GM18907 (cell line): ENCODE measurements around the gene CENPF.
A peak's percentile ranks its signal among the peaks of the same experiment; 100 is the strongest.
"Not testable (repeated sequence)": the region's sequence is repeated elsewhere in the genome, so short reads cannot be mapped to it uniquely, and the experiment has no call there.

ENCODE experiments used
- ATAC-seq: cut with Tn5 transposase; IDR thresholded peaks from one replicate; pipeline ENCODE4 v1.9.1; 2021; ENCODE audit warnings: mild to moderate bottlenecking, moderate library complexity; ENCODE audit not compliant: unreplicated experiment

CENPF gene

DNA sequence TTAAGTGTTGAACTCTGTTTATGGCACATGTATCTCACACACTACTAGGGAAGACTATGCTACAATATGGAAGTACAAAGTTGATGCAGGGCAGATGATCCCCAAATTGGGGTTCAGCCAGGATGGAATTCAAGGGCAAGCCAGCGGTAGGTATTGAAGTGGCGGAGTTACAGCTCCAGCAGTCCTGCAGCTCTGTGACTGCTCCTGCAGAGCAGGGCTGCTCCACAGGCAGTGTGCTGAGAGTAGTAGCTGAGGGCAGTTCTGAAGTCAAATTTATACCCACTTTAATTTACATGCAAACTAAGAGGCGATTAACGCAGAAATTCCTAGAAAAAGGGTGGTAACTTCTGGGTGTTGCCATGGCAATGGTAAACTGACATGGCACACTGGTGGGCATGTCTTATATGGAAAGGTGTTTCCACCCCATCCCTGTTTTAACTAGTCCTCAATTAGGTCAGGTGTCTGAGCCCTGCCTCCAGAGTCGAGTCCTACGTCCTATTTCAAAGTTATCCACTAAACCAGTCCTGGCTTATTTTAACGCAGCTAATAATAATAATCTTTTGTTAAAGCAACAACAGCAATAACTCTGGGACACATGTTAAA lies 20.6 kb upstream of the CENPF start:
- ATAC-seq: no peak

DNA sequence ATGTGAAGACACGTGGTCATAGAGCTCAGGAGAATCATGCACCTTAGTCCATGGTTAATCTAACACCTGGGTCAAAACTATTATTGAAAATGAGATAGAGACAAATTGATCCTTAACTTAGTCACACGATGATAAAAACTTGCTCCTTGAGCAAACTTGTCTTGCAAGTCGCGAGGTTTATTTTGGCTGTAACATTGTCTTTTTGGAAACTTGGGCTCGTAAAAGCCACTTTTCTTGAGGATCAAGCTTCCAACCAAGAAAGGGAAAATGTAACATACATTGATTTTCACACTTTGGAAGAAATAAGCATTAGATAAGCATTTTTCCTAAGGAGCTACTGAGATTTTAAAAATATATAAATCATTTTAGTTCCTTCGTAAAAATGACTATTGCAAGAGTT lies 19.9 kb upstream of the CENPF start:
- no peak for ATAC-seq

DNA sequence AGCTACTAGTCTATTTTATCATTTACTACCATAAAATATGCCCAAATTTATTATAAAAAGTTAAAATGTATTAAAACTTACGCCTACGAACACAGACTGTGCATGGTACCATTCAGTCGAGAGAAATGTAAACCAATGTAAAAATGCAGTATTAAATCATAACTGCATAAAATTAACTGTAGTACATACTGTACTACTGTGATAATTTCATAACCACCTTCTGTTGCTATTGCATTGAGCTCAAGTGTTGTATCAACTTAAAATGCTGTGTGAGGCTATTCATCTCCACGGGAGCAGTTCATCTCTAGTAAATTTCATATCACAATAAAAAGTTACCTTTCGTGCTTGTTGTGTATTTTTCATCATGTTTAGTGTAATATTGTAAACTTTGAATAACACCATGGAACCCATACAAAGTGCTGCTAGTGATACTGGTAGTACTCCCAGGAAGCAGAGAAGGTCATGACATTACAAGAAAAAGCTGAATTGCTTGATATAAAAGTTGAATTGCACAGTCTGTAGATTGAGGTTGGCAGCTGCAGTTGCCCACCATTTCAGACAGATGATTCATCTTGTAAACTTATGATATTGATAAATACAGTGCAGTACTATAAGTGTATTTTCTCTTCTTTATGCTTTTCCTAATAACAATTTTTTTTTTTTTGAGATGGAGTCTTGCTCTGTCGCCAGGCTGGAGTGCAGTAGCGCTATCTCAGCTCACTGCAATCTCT lies 19.0 kb upstream of the CENPF start:
- ATAC-seq: no peak

DNA sequence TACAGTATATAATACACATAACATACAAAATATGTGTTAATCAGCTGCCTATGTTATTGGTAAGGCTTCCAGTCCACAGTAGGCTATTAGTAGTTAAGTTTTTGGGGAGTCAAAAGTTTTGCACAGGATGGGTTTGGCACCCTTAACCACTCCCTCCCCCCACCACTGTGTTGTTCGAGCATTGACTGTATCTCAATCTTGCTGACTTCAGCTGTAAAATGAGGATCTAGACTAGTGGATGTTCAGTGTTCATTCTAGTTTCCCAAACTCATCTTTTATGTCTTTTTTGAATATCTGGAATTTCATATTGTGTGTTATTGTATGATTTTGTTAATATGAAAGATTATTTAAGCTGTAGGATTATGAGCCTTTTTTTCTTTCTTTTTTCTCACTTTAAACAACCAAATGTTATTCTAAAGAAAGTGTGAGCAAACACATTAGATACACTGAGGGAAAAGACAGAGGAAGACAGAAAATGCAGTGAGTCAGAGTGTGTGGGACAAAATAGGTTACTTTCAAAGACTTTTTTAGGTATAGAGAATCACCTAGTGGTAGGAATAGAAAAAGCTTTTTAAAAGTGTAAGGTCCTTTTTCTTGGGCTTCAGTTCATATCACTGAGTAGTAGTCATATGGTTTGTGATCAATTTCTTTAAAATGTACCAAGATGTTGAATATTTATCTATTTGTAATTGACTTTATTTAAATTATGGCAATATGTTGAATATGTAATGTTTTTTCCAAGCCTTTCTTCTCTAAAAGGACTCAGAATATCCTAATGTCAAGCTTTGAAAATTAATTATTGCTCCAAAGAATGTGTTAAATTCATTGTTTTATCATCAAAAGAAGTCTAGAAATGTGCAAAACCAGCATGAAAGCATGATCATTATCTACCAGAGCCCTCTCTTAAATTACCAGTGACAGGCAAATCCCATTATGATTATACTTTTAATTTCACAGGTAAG lies 17.9 kb upstream of the CENPF start:
- ATAC-seq: peak; percentile 85

DNA sequence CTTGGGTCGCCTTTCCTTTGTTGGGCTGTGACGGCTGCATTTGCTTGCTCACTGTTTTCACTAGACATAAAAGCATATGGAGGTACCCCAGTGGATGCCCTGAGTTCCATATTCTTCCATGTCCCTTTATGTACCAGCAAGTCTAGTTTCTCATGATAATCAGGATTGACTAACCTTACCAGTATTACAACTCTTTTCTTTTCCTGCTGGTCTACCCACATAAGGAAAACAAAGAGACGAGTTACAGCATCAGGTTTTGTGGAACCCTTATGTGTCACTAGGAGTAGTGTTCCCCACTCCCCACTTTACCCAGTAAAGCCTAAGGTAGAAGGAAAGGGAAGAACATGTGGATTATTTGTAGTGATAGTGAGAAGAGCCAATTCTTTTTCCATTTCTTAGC lies 16.4 kb upstream of the CENPF start:
- ATAC-seq: no peak

DNA sequence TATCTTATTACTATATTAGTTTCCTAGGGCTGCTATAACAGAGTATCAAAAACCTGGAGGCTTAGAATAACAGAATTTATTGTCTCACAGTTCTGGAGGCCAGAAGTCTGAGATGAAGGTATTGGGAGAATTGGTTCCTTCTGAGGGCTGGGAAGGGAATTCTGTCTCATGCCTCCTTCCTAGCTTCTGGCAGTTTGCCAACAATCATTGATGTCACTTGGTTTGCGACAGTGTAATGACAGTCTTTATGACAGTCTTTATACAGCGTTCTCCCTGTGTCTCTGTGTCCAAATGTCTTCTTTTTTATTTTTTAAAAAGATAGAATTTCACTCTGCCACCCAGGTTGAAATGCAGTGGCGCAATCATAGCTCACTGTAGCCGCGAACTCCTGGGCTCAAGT lies 15.8 kb upstream of the CENPF start:
- ATAC-seq: no peak

DNA sequence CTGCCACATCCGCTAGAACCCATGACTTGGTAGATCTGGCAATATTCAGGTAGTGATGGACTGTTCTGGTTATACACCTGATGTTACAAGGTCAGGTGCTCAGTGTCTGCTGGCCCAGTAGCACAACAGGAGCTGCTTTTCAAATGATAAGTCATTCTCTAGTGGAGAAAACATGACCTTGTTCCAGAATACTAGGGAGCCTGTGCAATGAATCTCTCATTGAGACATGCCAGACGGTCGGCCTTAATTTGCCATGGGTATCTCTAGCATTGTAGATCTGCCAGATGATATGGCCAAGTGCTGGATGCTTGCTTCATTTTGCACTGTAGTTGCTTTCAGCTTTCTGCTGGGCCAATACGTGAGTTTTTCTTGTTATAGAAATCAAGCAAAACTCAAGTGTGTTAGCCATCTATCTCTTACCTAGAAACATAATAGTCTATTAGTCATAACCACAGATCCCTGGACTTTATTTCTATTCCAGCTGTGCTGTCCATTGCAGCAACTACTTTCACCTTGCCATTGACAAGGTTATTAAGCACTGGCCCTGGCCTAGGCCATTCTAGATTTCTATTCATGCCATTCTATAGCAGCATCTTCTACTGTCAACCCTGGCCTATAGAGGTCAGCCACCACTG lies 13.9 kb upstream of the CENPF start:
- ATAC-seq: no peak

DNA sequence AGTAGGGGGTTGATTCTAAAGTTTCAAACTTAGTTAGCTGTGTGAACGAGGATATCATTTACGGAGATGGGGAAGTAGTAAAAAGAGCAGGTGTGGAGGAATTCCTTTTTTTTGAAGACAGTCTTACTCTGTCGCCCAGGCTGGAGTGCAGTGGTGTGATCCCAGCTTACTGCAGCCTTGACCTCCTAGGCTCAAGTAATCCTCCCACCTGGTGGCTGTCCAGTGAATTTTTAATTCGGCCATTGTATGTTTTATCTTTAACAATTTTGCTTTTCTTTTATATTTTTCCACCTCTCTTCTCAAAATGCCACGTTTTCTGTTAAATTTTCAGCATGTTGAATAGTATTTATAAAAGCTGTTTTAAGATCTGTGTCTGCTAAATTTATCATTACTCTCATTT lies 12.3 kb upstream of the CENPF start:
- ATAC-seq: no peak

DNA sequence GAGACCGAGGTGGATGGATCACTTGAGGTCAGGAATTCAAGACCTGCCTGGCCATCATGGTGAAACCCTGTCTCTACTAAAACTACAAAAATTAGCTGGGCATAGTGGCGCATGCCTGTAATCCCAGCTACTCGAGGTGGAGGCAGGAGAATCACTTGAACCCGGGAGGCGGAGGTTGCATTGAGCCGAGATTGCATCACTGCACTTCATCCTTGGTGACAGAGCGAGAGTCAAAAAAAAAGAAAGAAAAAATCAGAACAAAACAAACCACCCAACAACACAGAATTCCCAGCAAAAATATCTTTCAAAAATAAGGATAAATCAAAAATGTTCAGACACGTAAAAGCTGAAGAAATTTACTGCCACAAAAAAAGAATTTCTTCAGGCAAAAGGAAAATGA lies 11.1 kb upstream of the CENPF start:
- ATAC-seq: not testable (repeated sequence)

DNA sequence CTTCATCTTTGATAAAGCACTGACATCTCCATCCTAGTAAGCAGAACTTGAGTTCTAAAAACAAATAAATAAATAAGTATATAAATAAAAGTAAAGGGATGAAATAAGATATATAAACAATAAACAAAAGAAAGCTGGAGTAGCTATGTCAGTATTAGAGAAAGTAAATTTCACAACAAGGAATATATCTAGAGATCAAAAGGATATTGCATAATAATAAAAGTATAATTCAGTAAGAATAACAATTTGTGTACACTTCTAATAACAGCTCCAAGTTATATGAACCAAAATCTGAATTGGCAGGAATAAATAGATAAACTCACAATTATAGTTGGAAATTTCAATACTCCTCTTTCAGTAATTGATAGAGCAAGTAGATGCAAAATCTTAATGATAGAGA lies 9.8 kb upstream of the CENPF start:
- ATAC-seq: no peak

DNA sequence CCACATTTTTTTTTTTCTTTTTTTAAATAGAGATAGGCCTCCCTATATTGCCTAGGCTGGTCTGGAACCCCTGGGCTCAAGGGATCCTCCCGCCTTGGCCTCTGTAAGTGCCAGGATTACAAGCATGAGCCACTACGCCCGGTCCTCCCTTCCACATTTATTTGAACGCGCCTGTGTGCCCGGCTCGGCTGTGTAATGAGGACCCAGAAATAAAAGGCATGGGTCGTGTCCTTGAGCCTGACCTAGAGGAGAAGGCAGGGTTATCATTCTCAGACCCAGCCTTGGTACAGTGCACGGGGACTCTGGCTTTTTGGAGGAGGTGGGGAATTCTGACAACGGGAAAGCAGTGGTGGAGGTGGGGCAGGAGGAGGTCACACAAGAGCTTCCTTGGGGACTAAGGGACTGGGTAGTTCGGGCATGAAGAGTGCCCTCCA lies 841 bp downstream of the CENPF start:
- ATAC-seq: no peak

DNA sequence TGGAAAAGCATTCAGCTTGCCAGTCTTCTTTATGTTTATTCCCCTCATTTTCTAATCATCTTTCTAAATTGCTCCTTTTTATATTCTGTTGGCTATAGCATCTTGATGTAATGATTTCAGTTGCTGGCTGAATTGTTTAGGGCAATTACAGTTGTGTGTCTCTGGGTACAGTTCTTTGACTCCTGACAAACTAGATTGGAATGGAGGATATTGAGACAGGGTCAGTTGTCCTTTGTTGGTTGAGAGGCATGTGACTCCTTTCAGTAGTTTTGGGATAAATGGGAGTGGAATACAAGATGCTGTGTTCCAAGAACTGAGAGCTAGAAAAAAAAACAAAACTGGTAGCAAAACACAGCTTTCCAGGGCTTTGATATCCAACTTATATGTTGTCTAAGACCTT lies 1.5 kb downstream of the CENPF start:
- ATAC-seq: no peak

DNA sequence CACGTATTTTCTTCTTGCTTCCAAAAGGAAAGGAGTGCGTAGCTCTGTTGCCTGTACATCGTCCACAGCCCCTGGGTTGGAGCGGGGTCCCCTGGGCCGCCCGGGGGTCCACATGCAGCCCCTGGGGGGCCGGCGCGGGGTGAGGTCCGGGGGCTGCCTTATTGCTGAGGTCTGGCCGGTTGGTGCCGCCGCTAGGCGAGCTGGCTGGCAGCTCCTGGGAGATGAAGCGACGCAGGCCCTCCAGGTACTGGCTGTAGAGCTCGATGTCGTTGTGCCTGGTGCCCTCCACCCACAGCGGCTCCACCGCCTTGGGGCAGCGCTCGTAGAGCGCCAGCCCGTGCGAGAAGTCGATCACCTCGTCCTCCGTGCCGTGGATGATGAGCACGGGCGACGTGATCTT lies 2.5 kb downstream of the CENPF start:
- not testable (repeated sequence) for ATAC-seq

DNA sequence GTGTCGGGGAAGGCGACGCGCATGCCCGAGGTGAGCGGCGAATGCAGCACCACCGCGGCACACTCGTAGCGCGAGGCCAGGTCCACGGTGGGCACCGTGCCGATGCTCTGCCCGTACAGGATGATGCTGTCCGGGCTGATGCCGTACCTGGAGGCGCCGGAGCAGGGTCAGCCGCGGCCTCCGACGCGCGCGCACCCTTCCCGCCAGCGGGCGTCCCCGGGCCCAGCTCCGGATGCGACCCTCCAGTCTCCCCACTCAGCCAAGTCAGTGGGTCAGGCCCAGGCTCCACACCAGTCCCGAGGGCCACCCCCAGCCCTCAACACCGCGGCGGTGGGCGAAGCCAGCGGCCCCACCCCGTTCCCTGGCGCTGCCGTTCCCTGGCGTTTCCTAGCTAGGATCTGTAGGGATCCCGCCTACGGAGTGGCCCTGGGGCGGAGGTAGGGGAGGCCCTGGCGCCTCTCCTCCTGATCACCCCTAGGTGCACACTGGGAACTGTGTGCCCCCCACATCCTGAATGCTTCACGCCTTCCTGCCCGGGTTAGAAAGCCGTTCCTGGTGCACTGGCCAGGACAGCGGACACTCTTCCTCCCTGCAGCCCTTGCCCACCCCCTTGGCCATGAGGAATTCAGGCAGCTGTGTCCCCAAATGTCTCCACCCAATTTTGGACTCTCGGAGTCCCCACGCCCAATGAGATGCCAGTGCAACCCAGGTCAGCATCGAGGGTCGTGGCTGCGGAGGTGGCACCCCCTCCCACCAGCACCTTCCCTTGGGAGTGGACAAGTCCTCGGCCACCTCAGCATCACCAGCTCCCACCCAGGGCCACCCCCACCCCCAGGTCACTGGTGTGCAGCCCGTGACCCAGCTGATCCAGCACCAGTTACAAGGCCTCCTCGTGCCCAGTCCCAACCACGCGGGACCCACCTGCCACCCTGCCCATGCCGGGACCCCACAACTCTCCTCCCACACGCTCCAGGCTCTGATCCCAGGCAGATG lies 3.2 kb downstream of the CENPF start:
- ATAC-seq: not testable (repeated sequence)

DNA sequence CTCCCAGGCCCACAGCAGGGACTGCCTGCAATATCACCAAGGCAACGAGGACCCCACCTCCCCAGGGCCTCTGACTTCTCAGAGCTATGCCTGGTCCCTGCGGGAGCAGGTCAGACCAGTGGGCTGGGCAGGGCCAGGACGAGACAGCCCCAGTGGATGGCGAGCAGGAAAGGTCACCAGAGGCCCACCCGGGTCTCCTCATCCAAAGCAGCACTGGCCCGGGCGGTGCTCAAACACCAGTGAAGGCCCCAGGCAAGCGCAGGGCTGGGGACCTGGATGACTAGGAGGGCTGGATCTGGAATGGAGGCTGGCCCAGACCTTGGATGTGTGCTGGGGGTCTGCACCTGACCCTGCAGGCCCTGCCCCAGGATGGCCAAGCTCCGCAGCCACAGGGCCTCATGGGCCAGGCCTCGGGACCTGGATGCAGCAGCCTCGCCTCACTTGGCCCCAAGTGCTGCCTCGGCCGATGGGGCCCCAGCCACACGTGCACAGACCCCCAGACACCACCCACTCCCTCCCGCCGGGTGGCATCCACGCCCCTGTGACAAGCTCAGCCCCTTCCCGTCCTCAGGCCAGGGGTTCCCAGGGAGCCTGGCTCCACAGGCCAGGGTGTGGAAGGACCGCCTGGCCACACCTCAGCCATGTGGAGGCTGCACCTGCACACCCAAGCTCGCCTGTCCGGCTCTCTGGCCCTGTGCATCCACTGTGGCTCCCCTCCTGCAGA lies 4.7 kb downstream of the CENPF start:
- not testable (repeated sequence) for ATAC-seq

DNA sequence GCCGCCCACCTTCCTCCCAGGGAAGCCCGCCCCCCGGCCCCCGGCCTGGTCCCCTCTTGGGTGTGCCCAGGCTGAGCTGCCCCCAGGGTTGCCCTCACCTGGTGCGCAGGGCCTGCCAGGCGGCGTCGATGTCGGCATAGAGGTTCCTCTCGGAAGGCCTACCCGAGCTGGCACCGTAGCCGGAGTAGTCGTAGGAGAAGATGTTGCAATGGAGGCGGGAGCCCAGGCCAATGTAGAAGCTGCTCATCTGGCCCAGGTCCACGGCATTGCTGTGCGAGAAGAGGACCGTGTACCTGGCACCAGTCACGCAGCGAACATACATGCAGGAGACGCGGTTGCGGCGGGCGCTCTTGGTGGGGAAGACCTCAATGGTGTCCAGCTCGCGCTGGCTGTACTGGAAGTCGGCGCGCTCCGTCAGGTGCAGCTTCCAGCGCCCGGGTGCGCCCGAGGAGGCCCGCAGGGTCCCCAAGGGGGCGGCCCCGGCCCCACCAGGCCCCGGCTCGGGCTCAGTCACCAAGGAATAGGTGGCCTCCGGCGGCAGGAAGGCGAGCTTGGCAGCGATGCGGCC lies 5.3 kb downstream of the CENPF start:
- not testable (repeated sequence) for ATAC-seq

DNA sequence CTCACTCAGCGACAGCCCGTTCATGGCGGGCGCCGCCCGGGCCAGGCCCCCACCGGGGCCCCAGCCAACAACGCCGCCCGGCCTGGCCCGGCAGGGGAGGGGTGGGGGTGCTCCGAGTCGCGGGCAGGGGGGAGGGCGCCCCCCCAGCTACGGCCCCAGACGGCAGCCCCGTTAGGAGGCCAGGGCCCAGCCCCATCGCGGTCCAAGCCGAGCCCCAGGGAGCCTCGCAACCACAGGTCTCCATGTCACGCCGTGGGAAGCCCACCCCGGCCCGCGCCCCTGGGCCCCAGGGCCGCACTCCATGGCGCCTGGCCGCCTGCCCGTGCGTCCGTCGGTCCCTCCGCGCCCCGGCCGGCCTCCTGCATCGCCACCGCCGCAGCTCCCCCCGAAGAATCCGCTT lies 5.8 kb downstream of the CENPF start:
- ATAC-seq: not testable (repeated sequence)

DNA sequence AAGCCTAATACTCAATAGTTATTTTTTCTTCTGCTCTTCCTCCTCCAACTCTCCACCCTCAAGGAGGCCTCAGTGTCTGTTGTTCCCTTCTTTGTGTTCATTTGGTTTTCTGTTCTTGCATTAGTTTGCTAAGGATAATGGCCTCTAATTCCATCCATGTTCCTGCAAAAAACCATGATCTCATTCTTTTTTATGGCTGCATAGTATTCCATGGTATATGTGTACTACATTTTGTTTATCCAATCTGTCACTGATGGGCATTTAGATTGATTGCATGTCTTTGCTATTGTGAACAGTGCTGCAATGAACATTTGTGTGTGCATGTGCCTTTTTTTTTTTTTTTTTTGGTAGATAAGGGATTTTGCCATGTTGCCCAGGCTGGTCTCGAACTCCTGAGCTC lies 6.7 kb downstream of the CENPF start:
- no peak for ATAC-seq

DNA sequence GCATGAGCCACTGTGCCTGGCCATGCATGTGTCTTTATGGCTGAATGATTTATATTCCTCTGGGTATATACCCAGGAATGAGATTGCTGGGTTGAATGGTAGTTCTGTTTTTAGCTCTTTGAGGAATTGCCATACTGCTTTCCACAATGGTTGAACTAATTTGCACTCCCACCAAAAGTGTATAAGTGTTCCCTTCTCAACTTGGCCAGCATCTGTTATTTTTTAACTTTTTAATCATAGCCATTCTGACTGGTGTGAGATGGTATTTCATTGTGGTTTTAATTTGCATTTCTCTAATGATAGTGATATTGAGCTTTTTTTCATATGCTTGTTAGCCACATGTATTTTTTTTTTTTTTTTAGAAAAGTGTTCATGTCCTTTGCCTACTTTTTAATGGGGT lies 7.1 kb downstream of the CENPF start:
- peak; percentile 70 for ATAC-seq
